GM12864 (cell line): ENCODE results near the gene AARSD1.
"Not testable (repeated sequence)": the region's sequence is repeated elsewhere in the genome, so short reads cannot be mapped to it uniquely, and the experiment has no call there.

Source experiments
- DNase-seq: peaks from one replicate; pipeline ENCODE4 v3.0.0-alpha.2; 2011; ENCODE audit warnings: low read depth
- H3K4me3 ChIP-seq: 2 replicates; pipeline ENCODE4 v1.5.1; 2011; ENCODE audit warnings: mild to moderate bottlenecking, low read depth, low read length, control low read depth
- CTCF ChIP-seq: IDR thresholded peaks from 2 replicates; pipeline ENCODE4 v1.5.1; 2011; ENCODE audit warnings: low read depth, mild to moderate bottlenecking, moderate library complexity, low read length, control low read depth, inconsistent platforms; ENCODE audit errors: missing control alignments

The AARSD1 gene

GRCh38 chr17:42928714-42929496 lies 35.3 kb downstream of the AARSD1 start:
- peak; percentile 64 for TF ChIP-seq CTCF
- peak; percentile 55 for DNase-seq
- no peak overlapping the region for H3K4me3 ChIP-seq

GRCh38 chr17:42924891-42925290 lies 39.4 kb downstream of the AARSD1 start:
- no peak for TF ChIP-seq CTCF
- no peak overlapping the region for H3K4me3 ChIP-seq
- no peak for DNase-seq

GRCh38 chr17:42923472-42923871 lies 40.8 kb downstream of the AARSD1 start:
- H3K4me3 ChIP-seq, DNase-seq: not testable (repeated sequence)

GRCh38 chr17:42922294-42922693 lies 42.0 kb downstream of the AARSD1 start:
- no peak for TF ChIP-seq CTCF
- DNase-seq, result no peak
- no peak overlapping the region for H3K4me3 ChIP-seq

GRCh38 chr17:42920922-42921321 lies 43.3 kb downstream of the AARSD1 start:
- TF ChIP-seq CTCF, result no peak
- H3K4me3 ChIP-seq, result no peak overlapping the region
- no peak for DNase-seq

- H3K4me3 ChIP-seq, result no peak overlapping the region
- DNase-seq, result no peak
- TF ChIP-seq CTCF, result no peak
Observed at GRCh38 chr17:42920106-42920900, 44.0 kb downstream of the AARSD1 start.

GRCh38 chr17:42919522-42920077 lies 44.7 kb downstream of the AARSD1 start:
- not testable (repeated sequence) for H3K4me3 ChIP-seq, DNase-seq
